Spleen (tissue), 11 donors: ENCODE measurements around the gene PSPC1. TPM values are rescaled to one million over a fixed set of nuclear protein-coding genes. Genes with fewer than 3 reads are reported as not detected.

ENCODE experiments used
- DNase-seq: peaks from one replicate; pipeline ENCODE4 v3.0.0-alpha.2; 2020
- H3K27ac ChIP-seq, 8 donors: fragments of 200-600 bp; sonication (generic) in 7 of 8; 1 replicate in 4 of 8; 2 replicates in 4 of 8; pipeline versions ENCODE4 v1.5.0 to v1.8.0; 2016 to 2021; ENCODE audit warnings: inconsistent platforms in 4 of 8, mild to moderate bottlenecking in 4 of 8, moderate library complexity in 1 of 8
- H3K27me3 ChIP-seq, 7 donors: fragments of 200-600 bp; sonication (generic) in 6 of 7; replicated peaks in 1 of 7; 1 replicate in 4 of 7; 2 replicates in 3 of 7; pipeline versions ENCODE4 v1.5.0 to v1.8.0; 2016 to 2021; ENCODE audit warnings: inconsistent platforms in 3 of 7, mild to moderate bottlenecking in 1 of 7
- H3K36me3 ChIP-seq, 6 donors: fragments of 200-600 bp; sonication (generic) in 5 of 6; 1 replicate in 4 of 6; 2 replicates in 2 of 6; pipeline versions ENCODE4 v1.5.0 to v1.8.0; 2016 to 2021; ENCODE audit warnings: inconsistent platforms in 2 of 6
- H3K4me1 ChIP-seq, 6 donors: fragments of 200-600 bp; sonication (generic) in 5 of 6; 1 replicate in 3 of 6; 2 replicates in 3 of 6; pipeline versions ENCODE4 v1.5.0 to v1.8.0; 2016 to 2021; ENCODE audit warnings: inconsistent platforms in 3 of 6
- H3K4me3 ChIP-seq, 8 donors: fragments of 200-600 bp; sonication (generic) in 7 of 8; 1 replicate in 4 of 8; 2 replicates in 4 of 8; pipeline versions ENCODE4 v1.5.0 to v1.8.0; 2016 to 2021; ENCODE audit warnings: inconsistent platforms in 4 of 8, mild to moderate bottlenecking in 4 of 8, moderate library complexity in 2 of 8
- H3K9me3 ChIP-seq, 8 donors: fragments of 200-600 bp; sonication (generic) in 7 of 8; 1 replicate in 4 of 8; 2 replicates in 4 of 8; pipeline versions ENCODE4 v1.5.0 to v1.8.0; 2016 to 2021; ENCODE audit warnings: inconsistent platforms in 4 of 8
- POLR2A ChIP-seq, 3 donors: fragments of 450-650 bp; IDR thresholded peaks; one replicate each; pipeline ENCODE4 v1.5.1; 2017; ENCODE audit warnings: antibody characterized with exemption in 3 of 3, mild to moderate bottlenecking in 1 of 3
- POLR2AphosphoS5 ChIP-seq, 3 donors: sonication (generic); formaldehyde crosslinking; IDR thresholded peaks; one replicate each; pipeline ENCODE4 v1.5.1; 2017; ENCODE audit warnings: antibody characterized with exemption in 3 of 3
- WGBS, 5 donors: extraction: QIAGEN DNeasy Blood & Tissue Kit in 3 of 5; methylation state at CpG; one replicate each; pipeline versions ENCODE4 v1.1.5 to v1.1.7; 2013 to 2018; 5-methylcytosine and 5-hydroxymethylcytosine counted together
- intact Hi-C: fragments of 100-400 bp; cut with DNase I; formaldehyde crosslinking; loops from one replicate; pipeline ENCODE4 v1.15.0; 2023; ENCODE audit warnings: low total_unique reads
- polyA plus RNA-seq, 3 donors: library from polyadenylated mRNA; stranded (reverse); fragments of 200-250 nt; gene quantifications; one replicate each; pipeline ENCODE4 v1.2.1, GENCODE V29; 2013
- total RNA-seq, 7 donors: library from RNA; depleted of rRNA in 3 of 7; stranded (reverse); fragments of >200 nt in 3 of 7; fragmentation: NEBNext Ultra II Directional in 4 of 7; extraction: Animal tissue kit (Norgen Biotek cat#: 25700) in 4 of 7; gene quantifications; one replicate each; pipeline versions ENCODE4 v1.1.0 to v1.2.1, GENCODE V29; 2016 to 2021
- TF ChIP-seq, protein P1 (sequence below), 11 experiments: fragments of 200-600 bp in 7 of 11; fragments of 450-650 bp in 4 of 11; sonication (generic) in 4 of 11; IDR thresholded peaks in 8 of 11; conservative IDR thresholded peaks in 3 of 11; 1 replicate in 7 of 11; 2 replicates in 4 of 11; pipeline versions ENCODE4 v1.4.0 to v1.8.0; 2016 to 2021; ENCODE audit warnings: antibody characterized with exemption in 11 of 11, inconsistent platforms in 4 of 11, mild to moderate bottlenecking in 1 of 11
- donor health status: healthy with polysubstance abuse.
- donor health status: DM: no; HTN: no; CAD: no; lungs with moderate emphysema.
- donor health status: DM: no; HTN: no; CAD: no.
- donor health status: Bipolar disorder and iron deficiency.
- donor health status: healthy.
- donor health status: DM: no; HTN: no; CAD: no.
- donor health status: DM: yes; HTN: yes; CAD: no.

Gene PSPC1
- total and polyA plus RNA-seq, 10 donors, result 32.7 to 79.8 (median 59.9) TPM

GRCh38 chr13:19764237-19764636 lies 18.5 kb downstream of the PSPC1 start:
- Histone ChIP-seq H3K27ac (no peak overlapping the region), H3K36me3 (peaks cover 0 to 94% (median 17%) of the 10 kb centered on the region in 6 donors), H3K4me1 (peaks cover 6 to 94% (median 60%) of the 10 kb centered on the region in 6 donors), H3K9me3 (no peaks in the 10 kb centered on the region), H3K4me3 (no peak overlapping the region), H3K27me3 (no peaks in the 10 kb centered on the region)
- intact Hi-C loops, result no loop called here
- WGBS, 5 donors, result 76 to 89% (median 84%) methylated on average over 2 of the region's 2 CpGs
- TF ChIP-seq, protein P1, sequence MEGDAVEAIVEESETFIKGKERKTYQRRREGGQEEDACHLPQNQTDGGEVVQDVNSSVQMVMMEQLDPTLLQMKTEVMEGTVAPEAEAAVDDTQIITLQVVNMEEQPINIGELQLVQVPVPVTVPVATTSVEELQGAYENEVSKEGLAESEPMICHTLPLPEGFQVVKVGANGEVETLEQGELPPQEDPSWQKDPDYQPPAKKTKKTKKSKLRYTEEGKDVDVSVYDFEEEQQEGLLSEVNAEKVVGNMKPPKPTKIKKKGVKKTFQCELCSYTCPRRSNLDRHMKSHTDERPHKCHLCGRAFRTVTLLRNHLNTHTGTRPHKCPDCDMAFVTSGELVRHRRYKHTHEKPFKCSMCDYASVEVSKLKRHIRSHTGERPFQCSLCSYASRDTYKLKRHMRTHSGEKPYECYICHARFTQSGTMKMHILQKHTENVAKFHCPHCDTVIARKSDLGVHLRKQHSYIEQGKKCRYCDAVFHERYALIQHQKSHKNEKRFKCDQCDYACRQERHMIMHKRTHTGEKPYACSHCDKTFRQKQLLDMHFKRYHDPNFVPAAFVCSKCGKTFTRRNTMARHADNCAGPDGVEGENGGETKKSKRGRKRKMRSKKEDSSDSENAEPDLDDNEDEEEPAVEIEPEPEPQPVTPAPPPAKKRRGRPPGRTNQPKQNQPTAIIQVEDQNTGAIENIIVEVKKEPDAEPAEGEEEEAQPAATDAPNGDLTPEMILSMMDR (IDR thresholded peaks at IDR 0.05 in 8 of 11, conservative IDR thresholded peaks at IDR 0.05 in 3 of 11), result no peak
- TF ChIP-seq POLR2A (IDR thresholded peaks at IDR 0.05), result no peak
- no peak for DNase-seq

GRCh38 chr13:19763618-19764017 lies 19.1 kb downstream of the PSPC1 start:
- intact Hi-C loops, result no loop called here
- H3K4me3 ChIP-seq, result no peak overlapping the region
- DNase-seq, result no peak

GRCh38 chr13:19759669-19760068 lies 23.1 kb downstream of the PSPC1 start:
- H3K36me3 ChIP-seq, result peaks cover 0 to 100% (median 46%) of the 10 kb centered on the region in 6 donors
- 89 to 95% (median 95%) methylated on average over 5 of the region's 5 CpGs for WGBS, 5 donors

More at GRCh38 chr13:19763618-19764017, 19.1 kb downstream of the PSPC1 start:
- peaks cover 0 to 94% (median 20%) of the 10 kb centered on the region in 6 donors for H3K36me3 ChIP-seq
- TF ChIP-seq, protein P1 (IDR thresholded peaks at IDR 0.05 in 8 of 11, conservative IDR thresholded peaks at IDR 0.05 in 3 of 11), result no peak
- TF ChIP-seq POLR2A (IDR thresholded peaks at IDR 0.05) (no peak), POLR2AphosphoS5 (IDR thresholded peaks at IDR 0.05) (no peak)
- no peaks in the 10 kb centered on the region for H3K27me3 ChIP-seq
- 88 to 95% (median 91%) methylated on average over 10 of the region's 10 CpGs for WGBS, 5 donors
- peaks cover 6 to 87% (median 58%) of the 10 kb centered on the region in 6 donors for H3K4me1 ChIP-seq
- no peak overlapping the region for H3K27ac ChIP-seq
- H3K9me3 ChIP-seq, result no peaks in the 10 kb centered on the region

DNA sequence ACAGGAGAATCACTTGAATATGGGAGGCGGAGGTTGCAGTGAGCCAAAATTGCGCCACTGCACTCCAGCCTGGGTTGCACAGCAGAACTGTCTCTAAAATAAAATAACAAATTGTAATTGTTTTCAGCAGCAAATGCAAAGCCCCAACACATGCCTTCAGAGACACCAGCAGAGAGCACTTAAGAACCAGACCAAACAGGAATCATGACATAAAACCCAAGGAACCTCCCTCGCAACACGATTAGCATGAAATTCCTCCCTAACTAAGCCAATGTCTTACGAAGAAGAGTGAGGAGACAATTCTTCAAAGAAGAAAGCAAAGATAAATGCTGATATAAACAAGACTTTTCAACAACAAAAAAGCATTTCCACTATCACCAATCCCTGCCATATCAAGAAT lies 40.1 kb downstream of the PSPC1 start:
- Histone ChIP-seq H3K4me3 (no peak overlapping the region), H3K36me3 (peaks cover 5 to 95% (median 49%) of the 10 kb centered on the region in 6 donors), H3K27ac (no peak overlapping the region), H3K9me3 (no peaks in the 10 kb centered on the region), H3K4me1 (peaks cover 0 to 10% (median 0%) of the 10 kb centered on the region in 6 donors), H3K27me3 (no peaks in the 10 kb centered on the region)
- no peak for DNase-seq
- TF ChIP-seq, protein P1 (IDR thresholded peaks at IDR 0.05 in 8 of 11, conservative IDR thresholded peaks at IDR 0.05 in 3 of 11), result no peak
- TF ChIP-seq POLR2AphosphoS5 (IDR thresholded peaks at IDR 0.05) (no peak), POLR2A (IDR thresholded peaks at IDR 0.05) (no peak)
- intact Hi-C loops, result no loop called here
- WGBS, 5 donors, result 77 to 90% (median 89%) methylated on average over 5 of the region's 5 CpGs

More at GRCh38 chr13:19759669-19760068, 23.1 kb downstream of the PSPC1 start:
- no peak for TF ChIP-seq POLR2AphosphoS5 (IDR thresholded peaks at IDR 0.05)
- no peak for TF ChIP-seq POLR2A (IDR thresholded peaks at IDR 0.05)
- TF ChIP-seq, protein P1 (IDR thresholded peaks at IDR 0.05 in 8 of 11, conservative IDR thresholded peaks at IDR 0.05 in 3 of 11), result no peak
- no peaks in the 10 kb centered on the region for H3K27me3 ChIP-seq
- H3K27ac ChIP-seq, result no peak overlapping the region
- no peaks in the 10 kb centered on the region for H3K9me3 ChIP-seq
- H3K4me3 ChIP-seq, result no peak overlapping the region
- peaks cover 0 to 58% (median 32%) of the 10 kb centered on the region in 6 donors for H3K4me1 ChIP-seq
- intact Hi-C loops, result no loop called here
- DNase-seq, result no peak
